CD8-positive, alpha-beta memory T cell (primary cell): Measurements from ENCODE around the gene DNAH6. TPM values are rescaled to one million over a fixed set of nuclear protein-coding genes. Genes with fewer than 3 reads are reported as not detected.

ENCODE experiments used
- CTCF ChIA-PET: fragments of 350-600 bp; sonication (Branson Sonifier 250); formaldehyde crosslinking; loops from one replicate; lab custom pipeline; 2021; ENCODE audit warnings: antibody characterized with exemption; lab: Charles Lee
- POLR2A ChIA-PET: fragments of 350-600 bp; sonication (Branson Sonifier 250); formaldehyde crosslinking; loops from one replicate; lab custom pipeline; 2021; ENCODE audit warnings: antibody characterized with exemption; lab: Charles Lee
- DNase-seq, 5 donors: peaks; one replicate each; pipeline versions ENCODE4 v3.0.0 to v3.0.0-alpha.2; 2020 to 2022; ENCODE audit warnings: mixed read lengths in 1 of 5
- H3K27ac ChIP-seq: one replicate; pipeline ENCODE4 v1.7.0; 2013; ENCODE audit warnings: low read depth, mild to moderate bottlenecking, low read length, moderate library complexity
- H3K27me3 ChIP-seq: 2 replicates; pipeline ENCODE4 v1.7.0; 2013; ENCODE audit warnings: low read length, mild to moderate bottlenecking; ENCODE audit not compliant: insufficient read depth, poor library complexity, severe bottlenecking
- H3K36me3 ChIP-seq: 2 replicates; pipeline ENCODE4 v1.7.0; 2013; ENCODE audit warnings: mild to moderate bottlenecking, low read length, moderate library complexity; ENCODE audit not compliant: insufficient read depth
- H3K4me1 ChIP-seq: 2 replicates; pipeline ENCODE4 v1.7.0; 2013; ENCODE audit warnings: mild to moderate bottlenecking, low read length, moderate library complexity; ENCODE audit not compliant: insufficient read depth
- H3K4me3 ChIP-seq: 2 replicates; pipeline ENCODE4 v1.7.0; 2013; ENCODE audit warnings: mild to moderate bottlenecking, low read length
- H3K9me3 ChIP-seq: 2 replicates; pipeline ENCODE4 v1.7.0; 2013; ENCODE audit warnings: mild to moderate bottlenecking, low read length
- H3K27ac Mint-ChIP-seq, 8 donors: one replicate each; pipeline ENCODE4 v1.8.0; 2020 to 2021; ENCODE audit warnings: mixed read lengths in 8 of 8, mild to moderate bottlenecking in 6 of 8, inconsistent platforms in 3 of 8, moderate library complexity in 3 of 8
- H3K27me3 Mint-ChIP-seq, 2 donors: one replicate each; pipeline ENCODE4 v1.8.0; 2020 to 2021; ENCODE audit warnings: mixed read lengths in 2 of 2, mild to moderate bottlenecking in 1 of 2, moderate library complexity in 1 of 2
- H3K36me3 Mint-ChIP-seq, 3 donors: one replicate each; pipeline ENCODE4 v1.8.0; 2020 to 2021; ENCODE audit warnings: mixed read lengths in 3 of 3, inconsistent platforms in 1 of 3, mild to moderate bottlenecking in 1 of 3
- H3K4me1 Mint-ChIP-seq, 3 donors: one replicate each; pipeline ENCODE4 v1.8.0; 2020 to 2021; ENCODE audit warnings: mixed read lengths in 3 of 3, inconsistent platforms in 1 of 3, mild to moderate bottlenecking in 1 of 3
- H3K4me3 Mint-ChIP-seq, 7 donors: one replicate each; pipeline ENCODE4 v1.8.0; 2020 to 2021; ENCODE audit warnings: mixed read lengths in 7 of 7, mild to moderate bottlenecking in 6 of 7, moderate library complexity in 4 of 7, inconsistent platforms in 2 of 7
- H3K9me3 Mint-ChIP-seq, 5 donors: one replicate each; pipeline ENCODE4 v1.8.0; 2020 to 2022; ENCODE audit warnings: mixed read lengths in 5 of 5, mild to moderate bottlenecking in 3 of 5, moderate library complexity in 2 of 5, inconsistent platforms in 1 of 5
- polyA plus RNA-seq: library from polyadenylated mRNA; unstranded; fragments of 300-500 nt; fragmentation: Illumina TruSeq; gene quantifications from one replicate; pipeline ENCODE4 v1.2.3, GENCODE V29; 2021
- total RNA-seq, 2 experiments: library from RNA; stranded (reverse); gene quantifications; one replicate each; pipeline ENCODE4 v1.2.3, GENCODE V29; 2021

Gene DNAH6
- total and polyA plus RNA-seq, 3 experiments from 2014 or later: 0.24 to 0.51 (median 0.39) TPM

- ChIA-PET CTCF (interaction anchor here (1.0 to 7.6 kb wide), 14 partner anchors 9 to 349 kb away, joined by 3 to 44 read pairs (median 4); no protein-coding TSS in a partner anchor), POLR2A (interaction anchor here (0.5 to 1.2 kb wide), 6 partner anchors 18 to 96 kb away, joined by 3 to 4 read pairs (median 3); no protein-coding TSS in a partner anchor)
- Histone ChIP-seq H3K27ac (peak overlapping the region; percentile 12), H3K4me1 (peaks cover 96% of the 10 kb centered on the region), H3K27me3 (no peaks in the 10 kb centered on the region), H3K9me3 (no peaks in the 10 kb centered on the region), H3K4me3 (peak overlapping the region; percentile 40), H3K36me3 (peaks cover 3% of the 10 kb centered on the region)
- H3K4me3 Mint-ChIP-seq: peak overlapping the region; percentile 25 to 83 (median 69)
- DNase-seq: peak in 3 of 5 donors; percentile 62 to 85 (median 75)
- H3K9me3 Mint-ChIP-seq: no peaks in the 10 kb centered on the region
- H3K4me1 Mint-ChIP-seq: peaks cover 86 to 96% (median 95%) of the 10 kb centered on the region in 3 donors
- H3K36me3 Mint-ChIP-seq: peaks cover 4 to 11% (median 4%) of the 10 kb centered on the region in 3 donors
- peak overlapping the region; percentile 85 to 98 (median 94) for H3K27ac Mint-ChIP-seq
- H3K27me3 Mint-ChIP-seq: no peaks in the 10 kb centered on the region
Observed at GRCh38 chr2:84846041-84846663, 329.9 kb downstream of the DNAH6 start.

DNA sequence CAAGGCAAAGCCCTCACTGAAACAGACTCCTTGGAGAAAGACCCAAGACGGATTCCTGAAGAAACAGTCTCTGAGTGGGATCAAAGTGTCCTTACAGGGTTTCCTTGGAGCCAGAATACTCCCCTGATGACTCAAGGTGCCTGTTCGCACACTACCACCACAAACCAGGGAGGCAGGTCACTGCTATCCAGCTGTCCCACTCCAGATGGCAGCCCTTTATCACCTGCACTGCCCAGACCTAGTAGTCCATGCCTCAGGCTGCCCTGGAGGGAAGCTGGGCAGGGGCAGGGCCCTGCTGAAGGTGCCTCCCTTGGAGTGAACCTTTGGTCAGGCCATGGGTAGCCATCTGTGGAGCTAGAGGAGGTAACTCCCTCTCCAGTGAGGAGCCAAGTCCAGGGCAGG is 330.4 kb downstream of the DNAH6 start:
- H3K36me3 Mint-ChIP-seq: peaks cover 8 to 11% (median 9%) of the 10 kb centered on the region in 3 donors
- no peak for DNase-seq
- peak overlapping the region in 6 of 7 donors; percentile 53 to 75 (median 68) for H3K4me3 Mint-ChIP-seq

DNA sequence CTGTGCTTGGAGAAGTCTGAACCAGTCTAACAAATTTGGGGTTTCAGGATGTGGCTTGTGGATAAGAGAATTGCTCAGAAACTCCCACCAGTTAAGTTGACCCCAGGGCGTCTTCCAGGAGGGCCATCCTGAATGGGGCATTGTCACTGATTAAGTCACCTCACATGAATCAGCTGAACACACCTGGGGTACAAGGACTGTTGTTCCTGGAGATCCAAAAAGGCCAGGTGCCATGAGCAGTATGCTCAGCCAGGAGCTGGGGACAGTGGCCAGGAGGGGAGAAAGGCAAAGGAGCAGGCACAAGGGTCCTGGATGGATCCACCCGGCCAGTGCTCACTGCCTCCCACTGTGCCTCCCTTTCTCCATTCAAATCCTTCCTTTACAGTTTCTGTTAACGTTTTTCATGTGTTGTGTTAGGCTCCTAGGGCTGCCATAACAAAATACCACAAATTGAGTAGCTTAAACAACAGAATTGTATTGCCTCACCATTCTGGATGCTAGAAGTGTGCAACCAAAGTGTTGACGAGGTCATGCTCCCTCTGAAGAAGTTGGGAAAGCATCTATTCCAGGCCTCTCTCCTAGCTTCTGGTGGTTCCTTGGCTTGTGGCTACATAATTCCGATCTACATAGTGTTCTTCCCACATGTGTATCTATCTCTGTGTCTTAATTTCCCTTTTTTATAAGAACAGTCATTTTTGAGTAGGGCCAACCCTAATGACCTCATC is 331.2 kb downstream of the DNAH6 start:
- no peak for DNase-seq
- H3K4me3 Mint-ChIP-seq: peak overlapping the region in 6 of 7 donors; percentile 8 to 75 (median 69)
- ChIA-PET POLR2A (no interaction called here), CTCF (interaction anchor here (1.4 to 7.6 kb wide), 8 partner anchors 10 to 106 kb away, joined by 4 to 44 read pairs (median 6); no protein-coding TSS in a partner anchor)
- Histone ChIP-seq H3K4me3 (peak overlapping the region; percentile 39), H3K36me3 (no peaks in the 10 kb centered on the region), H3K27me3 (no peaks in the 10 kb centered on the region), H3K4me1 (peaks cover 96% of the 10 kb centered on the region), H3K9me3 (no peaks in the 10 kb centered on the region), H3K27ac (peak overlapping the region; percentile 12)
- H3K27me3 Mint-ChIP-seq: no peaks in the 10 kb centered on the region
- no peaks in the 10 kb centered on the region for H3K9me3 Mint-ChIP-seq
- peaks cover 85 to 96% (median 96%) of the 10 kb centered on the region in 3 donors for H3K4me1 Mint-ChIP-seq
- peaks cover 11 to 15% (median 14%) of the 10 kb centered on the region in 3 donors for H3K36me3 Mint-ChIP-seq
- H3K27ac Mint-ChIP-seq: peak overlapping the region; percentile 85 to 98 (median 94)

More for the DNA sequence above, 330.4 kb downstream of the DNAH6 start:
- Histone ChIP-seq H3K4me1 (peaks cover 96% of the 10 kb centered on the region), H3K9me3 (no peaks in the 10 kb centered on the region), H3K4me3 (peak overlapping the region; percentile 39), H3K36me3 (no peaks in the 10 kb centered on the region), H3K27me3 (no peaks in the 10 kb centered on the region), H3K27ac (peak overlapping the region; percentile 12)
- Mint-ChIP-seq H3K27me3 (no peaks in the 10 kb centered on the region), H3K9me3 (no peaks in the 10 kb centered on the region), H3K27ac (peak overlapping the region; percentile 85 to 98 (median 94)), H3K4me1 (peaks cover 86 to 96% (median 95%) of the 10 kb centered on the region in 3 donors)
- POLR2A ChIA-PET: interaction anchor here (0.7 to 1.2 kb wide), 5 partner anchors 18 to 96 kb away, joined by 3 to 4 read pairs (median 3); no protein-coding TSS in a partner anchor
- CTCF ChIA-PET: interaction anchor here (1.0 to 7.6 kb wide), 14 partner anchors 9 to 349 kb away, joined by 3 to 44 read pairs (median 4); no protein-coding TSS in a partner anchor

- CTCF ChIA-PET: interaction anchor here (0.7 to 7.6 kb wide), 8 partner anchors 8 to 108 kb away, joined by 3 to 44 read pairs (median 4); no protein-coding TSS in a partner anchor
- H3K27me3 Mint-ChIP-seq: no peaks in the 10 kb centered on the region
- peak overlapping the region; percentile 80 to 94 (median 88) for H3K27ac Mint-ChIP-seq
- H3K4me1 ChIP-seq: peaks cover 92% of the 10 kb centered on the region
- no peaks in the 10 kb centered on the region for H3K27me3 ChIP-seq
- H3K4me1 Mint-ChIP-seq: peaks cover 77 to 93% (median 91%) of the 10 kb centered on the region in 3 donors
- no peaks in the 10 kb centered on the region for H3K9me3 ChIP-seq
- H3K4me3 ChIP-seq: peak overlapping the region; percentile 37
- DNase-seq: peak; percentile 18 to 66 (median 49)
- H3K27ac ChIP-seq: no peak overlapping the region
- H3K36me3 ChIP-seq: no peaks in the 10 kb centered on the region
- peaks cover 16 to 27% (median 22%) of the 10 kb centered on the region in 3 donors for H3K36me3 Mint-ChIP-seq
- POLR2A ChIA-PET: interaction anchor here (1.4 to 1.8 kb wide), 2 partner anchors 9 to 49 kb away, joined by 3 to 5 read pairs; no protein-coding TSS in a partner anchor
- H3K9me3 Mint-ChIP-seq: peaks cover 0 to 6% (median 4%) of the 10 kb centered on the region in 5 donors
- H3K4me3 Mint-ChIP-seq: peak overlapping the region; percentile 54 to 84 (median 78)
Observed at GRCh38 chr2:84849271-84849952, 333.1 kb downstream of the DNAH6 start.

GRCh38 chr2:84850471-84850870 is 334.2 kb downstream of the DNAH6 start:
- peaks cover 19 to 28% (median 28%) of the 10 kb centered on the region in 3 donors for H3K36me3 Mint-ChIP-seq
- no peak overlapping the region for H3K27ac ChIP-seq
- H3K4me1 ChIP-seq: peaks cover 92% of the 10 kb centered on the region

DNA sequence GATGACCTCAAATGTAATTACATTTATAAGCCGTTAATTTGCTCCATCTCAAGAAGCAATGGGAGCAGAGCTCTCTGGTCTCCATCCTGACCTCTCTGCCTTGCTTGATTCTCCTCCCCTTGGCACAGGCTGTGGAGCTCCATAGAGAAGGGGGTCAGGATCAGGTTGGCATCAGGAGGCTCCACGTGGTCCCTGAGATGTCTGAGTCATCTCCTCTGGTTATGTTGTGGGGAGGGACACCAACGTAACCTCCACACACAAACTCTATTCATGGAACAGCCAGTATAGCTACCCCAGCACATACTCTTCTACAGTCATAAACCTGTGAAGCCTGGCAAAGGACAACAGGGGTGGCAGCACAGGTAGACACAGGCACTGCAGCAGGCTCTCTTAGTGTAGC is 335.6 kb downstream of the DNAH6 start:
- H3K36me3 ChIP-seq: no peaks in the 10 kb centered on the region
- Mint-ChIP-seq H3K27ac (peak overlapping the region in 5 of 8 donors; percentile 0 to 92 (median 53)), H3K9me3 (peaks cover 2 to 6% (median 5%) of the 10 kb centered on the region in 5 donors), H3K27me3 (no peaks in the 10 kb centered on the region), H3K4me3 (peak overlapping the region in 1 of 7 donors; percentile 8), H3K4me1 (peaks cover 80 to 94% (median 92%) of the 10 kb centered on the region in 3 donors), H3K36me3 (peaks cover 21 to 32% (median 28%) of the 10 kb centered on the region in 3 donors)
- no peaks in the 10 kb centered on the region for H3K27me3 ChIP-seq
- no peak overlapping the region for H3K27ac ChIP-seq
- no peaks in the 10 kb centered on the region for H3K9me3 ChIP-seq
- ChIA-PET CTCF (interaction anchor here (1.2 to 7.6 kb wide), 5 partner anchors 10 to 74 kb away, joined by 3 to 44 read pairs (median 8); no protein-coding TSS in a partner anchor), POLR2A (interaction anchor here (0.8 kb wide), 1 partner anchor 11 kb away, joined by 4 read pairs; no protein-coding TSS in a partner anchor)
- peaks cover 94% of the 10 kb centered on the region for H3K4me1 ChIP-seq
- DNase-seq: no peak
- H3K4me3 ChIP-seq: no peak overlapping the region

More at GRCh38 chr2:84850471-84850870, 334.2 kb downstream of the DNAH6 start:
- ChIA-PET POLR2A (interaction anchor here (1.8 kb wide), 1 partner anchor 10 kb away, joined by 5 read pairs; no protein-coding TSS in a partner anchor), CTCF (interaction anchor here (1.0 to 7.6 kb wide), 9 partner anchors 9 to 109 kb away, joined by 3 to 44 read pairs (median 5); no protein-coding TSS in a partner anchor)
- peak overlapping the region in 2 of 7 donors; percentile 34 to 81 for H3K4me3 Mint-ChIP-seq
- no peaks in the 10 kb centered on the region for H3K27me3 ChIP-seq
- peaks cover 2 to 6% (median 5%) of the 10 kb centered on the region in 5 donors for H3K9me3 Mint-ChIP-seq
- no peak for DNase-seq
- H3K27me3 Mint-ChIP-seq: no peaks in the 10 kb centered on the region
- peaks cover 80 to 94% (median 92%) of the 10 kb centered on the region in 3 donors for H3K4me1 Mint-ChIP-seq
- peak overlapping the region; percentile 27 to 91 (median 86) for H3K27ac Mint-ChIP-seq
- no peaks in the 10 kb centered on the region for H3K9me3 ChIP-seq
- H3K4me3 ChIP-seq: no peak overlapping the region
- H3K36me3 ChIP-seq: no peaks in the 10 kb centered on the region

GRCh38 chr2:84854850-84855249 is 338.6 kb downstream of the DNAH6 start:
- Mint-ChIP-seq H3K4me1 (peaks cover 82 to 96% (median 95%) of the 10 kb centered on the region in 3 donors), H3K9me3 (peaks cover 2 to 6% (median 5%) of the 10 kb centered on the region in 5 donors), H3K4me3 (peak overlapping the region in 5 of 7 donors; percentile 3 to 53 (median 33)), H3K27ac (peak overlapping the region in 7 of 8 donors; percentile 21 to 97 (median 47)), H3K27me3 (no peaks in the 10 kb centered on the region), H3K36me3 (peaks cover 17 to 39% (median 28%) of the 10 kb centered on the region in 3 donors)
- DNase-seq: no peak
- Histone ChIP-seq H3K4me1 (peaks cover 96% of the 10 kb centered on the region), H3K36me3 (no peaks in the 10 kb centered on the region), H3K9me3 (no peaks in the 10 kb centered on the region), H3K27ac (no peak overlapping the region), H3K4me3 (peak overlapping the region; percentile 36), H3K27me3 (no peaks in the 10 kb centered on the region)
- CTCF ChIA-PET: interaction anchor here (1.0 to 2.0 kb wide), 2 partner anchors 8 to 71 kb away, joined by 3 to 7 read pairs; no protein-coding TSS in a partner anchor
- POLR2A ChIA-PET: no interaction called here
